ENCODE measurements around the gene LIN7A.

LIN7A gene

DNA sequence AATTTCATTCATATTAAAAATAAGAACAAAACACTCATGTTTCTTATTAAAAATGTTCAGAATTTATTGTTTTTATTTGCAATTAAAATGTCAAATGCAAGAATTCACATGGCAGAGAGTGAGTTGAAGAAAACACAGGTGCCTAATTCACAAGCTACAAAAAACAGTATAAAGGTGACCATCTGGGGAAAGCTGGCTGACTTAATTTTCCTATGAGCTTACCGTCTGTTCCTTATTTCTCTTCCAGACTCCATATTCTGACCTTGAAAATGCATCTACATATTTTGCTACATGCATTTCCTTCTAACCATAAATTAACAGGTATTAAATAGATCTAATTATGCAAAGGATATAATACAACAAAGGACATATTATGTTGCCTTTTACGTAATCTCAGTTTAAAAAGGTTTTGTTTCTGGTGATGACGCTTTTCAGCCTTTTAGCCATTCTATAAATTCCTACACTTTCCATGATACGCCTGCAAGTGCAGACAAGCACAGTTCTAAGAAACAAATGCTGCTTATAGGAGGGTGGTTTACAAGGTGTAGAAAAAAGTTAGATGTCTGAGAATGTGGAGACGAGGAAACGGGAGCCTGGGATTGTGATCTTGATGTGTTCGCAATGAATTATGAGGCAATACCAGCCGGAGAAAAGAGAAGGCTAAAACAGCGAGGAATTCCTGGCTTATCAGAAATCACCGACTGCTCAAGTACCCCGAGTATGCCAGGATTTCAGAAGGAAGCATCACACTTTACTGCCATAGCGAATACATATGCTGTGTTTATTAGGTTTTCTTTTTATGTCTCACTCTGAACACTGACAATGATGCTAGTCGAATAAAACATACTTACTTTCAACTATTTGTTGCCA lies 24.6 kb downstream of the LIN7A start:
- no peak overlapping the region for H2AFZ ChIP-seq (ENCODE audit: low read length)
- no peak overlapping the region for H3K4me2 ChIP-seq (ENCODE audit: low read depth, low read length, poor library complexity, severe bottlenecking)
- H3K4me1 ChIP-seq (ENCODE audit: insufficient read depth, low read length, poor library complexity, severe bottlenecking) = no peaks in the 10 kb centered on the region
- no peaks in the 10 kb centered on the region for H3K9me2 ChIP-seq (replicated peaks; ENCODE audit: low read depth, low read length)
- no peaks in the 10 kb centered on the region for H3K9me3 ChIP-seq (ENCODE audit: insufficient read depth, low read depth, low read length)
- no peak overlapping the region for H3K9ac ChIP-seq (ENCODE audit: low read depth, low read length, poor library complexity, severe bottlenecking)
- no peaks in the 10 kb centered on the region for H3K27me3 ChIP-seq (ENCODE audit: insufficient read depth, low read length, poor library complexity, severe bottlenecking)
- no peaks in the 10 kb centered on the region for H3F3A ChIP-seq (ENCODE audit: low read depth)
- H3K4me3 ChIP-seq (ENCODE audit: low read length, poor library complexity, severe bottlenecking) = no peak overlapping the region
- no peaks in the 10 kb centered on the region for H4K20me1 ChIP-seq (ENCODE audit: insufficient read depth, low read length, poor library complexity, severe bottlenecking)
- H3K36me3 ChIP-seq (ENCODE audit: insufficient read depth, low read length) = no peaks in the 10 kb centered on the region
- TF ChIP-seq EZH2phosphoT487 (IDR thresholded peaks at IDR 0.05; ENCODE audit: borderline replicate concordance) = no peak
- TF ChIP-seq, protein P1, sequence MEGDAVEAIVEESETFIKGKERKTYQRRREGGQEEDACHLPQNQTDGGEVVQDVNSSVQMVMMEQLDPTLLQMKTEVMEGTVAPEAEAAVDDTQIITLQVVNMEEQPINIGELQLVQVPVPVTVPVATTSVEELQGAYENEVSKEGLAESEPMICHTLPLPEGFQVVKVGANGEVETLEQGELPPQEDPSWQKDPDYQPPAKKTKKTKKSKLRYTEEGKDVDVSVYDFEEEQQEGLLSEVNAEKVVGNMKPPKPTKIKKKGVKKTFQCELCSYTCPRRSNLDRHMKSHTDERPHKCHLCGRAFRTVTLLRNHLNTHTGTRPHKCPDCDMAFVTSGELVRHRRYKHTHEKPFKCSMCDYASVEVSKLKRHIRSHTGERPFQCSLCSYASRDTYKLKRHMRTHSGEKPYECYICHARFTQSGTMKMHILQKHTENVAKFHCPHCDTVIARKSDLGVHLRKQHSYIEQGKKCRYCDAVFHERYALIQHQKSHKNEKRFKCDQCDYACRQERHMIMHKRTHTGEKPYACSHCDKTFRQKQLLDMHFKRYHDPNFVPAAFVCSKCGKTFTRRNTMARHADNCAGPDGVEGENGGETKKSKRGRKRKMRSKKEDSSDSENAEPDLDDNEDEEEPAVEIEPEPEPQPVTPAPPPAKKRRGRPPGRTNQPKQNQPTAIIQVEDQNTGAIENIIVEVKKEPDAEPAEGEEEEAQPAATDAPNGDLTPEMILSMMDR (conservative IDR thresholded peaks at IDR 0.05; ENCODE audit: low read length) = no peak
- no peaks in the 10 kb centered on the region for H3K79me2 ChIP-seq (ENCODE audit: insufficient read depth, low read length)

DNA sequence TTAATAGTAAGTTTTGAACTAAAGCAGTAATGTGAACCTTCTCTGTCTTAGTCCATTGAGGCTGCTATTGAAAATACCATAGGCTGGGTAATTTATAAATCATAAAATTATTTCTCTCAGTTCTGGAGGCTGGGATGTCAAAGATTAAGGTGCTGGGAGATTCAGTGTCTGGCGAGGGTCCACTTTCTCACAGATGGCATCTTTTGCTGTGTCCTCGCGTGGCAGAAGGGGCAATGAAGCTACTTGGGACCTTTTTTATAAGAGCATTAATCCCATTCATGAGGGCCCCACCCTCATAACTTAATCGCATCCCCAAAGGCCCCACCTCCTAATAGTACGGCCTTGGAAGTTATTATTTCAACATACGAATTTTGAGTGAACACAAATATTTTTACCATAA lies 28.4 kb downstream of the LIN7A start:
- Histone ChIP-seq H3K79me2 (ENCODE audit: insufficient read depth, low read length) (no peaks in the 10 kb centered on the region), H3F3A (ENCODE audit: low read depth) (no peaks in the 10 kb centered on the region), H3K9ac (ENCODE audit: low read depth, low read length, poor library complexity, severe bottlenecking) (no peak overlapping the region), H3K4me3 (ENCODE audit: low read length, poor library complexity, severe bottlenecking) (no peak overlapping the region), H3K4me1 (ENCODE audit: insufficient read depth, low read length, poor library complexity, severe bottlenecking) (no peaks in the 10 kb centered on the region), H3K9me2 (replicated peaks; ENCODE audit: low read depth, low read length) (no peaks in the 10 kb centered on the region), H3K4me2 (ENCODE audit: low read depth, low read length, poor library complexity, severe bottlenecking) (no peak overlapping the region), H4K20me1 (ENCODE audit: insufficient read depth, low read length, poor library complexity, severe bottlenecking) (no peaks in the 10 kb centered on the region), H3K27me3 (ENCODE audit: insufficient read depth, low read length, poor library complexity, severe bottlenecking) (no peaks in the 10 kb centered on the region), H3K9me3 (ENCODE audit: insufficient read depth, low read depth, low read length) (no peaks in the 10 kb centered on the region), H3K36me3 (ENCODE audit: insufficient read depth, low read length) (no peaks in the 10 kb centered on the region), H2AFZ (ENCODE audit: low read length) (no peak overlapping the region)
- no peak for TF ChIP-seq EZH2phosphoT487 (IDR thresholded peaks at IDR 0.05; ENCODE audit: borderline replicate concordance)
- TF ChIP-seq, protein P1 (conservative IDR thresholded peaks at IDR 0.05; ENCODE audit: low read length) = no peak

DNA sequence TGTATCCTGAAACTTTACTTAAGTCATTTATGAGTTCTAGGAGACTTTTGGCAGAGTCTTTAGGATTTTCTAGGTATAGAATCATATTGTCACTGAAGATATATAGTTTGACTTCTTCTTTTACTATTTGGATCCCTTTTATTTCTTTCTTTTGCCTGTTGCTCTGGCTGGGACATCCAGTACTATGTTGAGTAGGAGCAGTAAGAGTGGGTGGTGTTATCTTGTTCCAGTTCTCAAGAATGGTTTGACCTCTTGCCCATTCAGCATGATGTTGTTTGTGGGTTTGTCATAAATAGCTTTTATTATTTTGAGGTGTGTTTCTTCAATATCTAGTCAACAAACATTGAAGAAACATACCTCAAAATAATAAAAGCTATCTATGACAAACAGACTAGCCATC lies 35.0 kb downstream of the LIN7A start:
- H3K27me3 ChIP-seq (ENCODE audit: insufficient read depth, low read length, poor library complexity, severe bottlenecking) = no peaks in the 10 kb centered on the region
- H3K4me2 ChIP-seq (ENCODE audit: low read depth, low read length, poor library complexity, severe bottlenecking) = no peak overlapping the region
- TF ChIP-seq, protein P1 (conservative IDR thresholded peaks at IDR 0.05; ENCODE audit: low read length) = no peak
- no peak for TF ChIP-seq EZH2phosphoT487 (IDR thresholded peaks at IDR 0.05; ENCODE audit: borderline replicate concordance)
- H3K9me3 ChIP-seq (ENCODE audit: insufficient read depth, low read depth, low read length) = no peaks in the 10 kb centered on the region
- no peak overlapping the region for H3K4me3 ChIP-seq (ENCODE audit: low read length, poor library complexity, severe bottlenecking)
- no peaks in the 10 kb centered on the region for H3F3A ChIP-seq (ENCODE audit: low read depth)
- H3K4me1 ChIP-seq (ENCODE audit: insufficient read depth, low read length, poor library complexity, severe bottlenecking) = no peaks in the 10 kb centered on the region
- no peaks in the 10 kb centered on the region for H3K36me3 ChIP-seq (ENCODE audit: insufficient read depth, low read length)
- no peaks in the 10 kb centered on the region for H4K20me1 ChIP-seq (ENCODE audit: insufficient read depth, low read length, poor library complexity, severe bottlenecking)
- H3K79me2 ChIP-seq (ENCODE audit: insufficient read depth, low read length) = no peaks in the 10 kb centered on the region
- no peaks in the 10 kb centered on the region for H3K9me2 ChIP-seq (replicated peaks; ENCODE audit: low read depth, low read length)
- no peak overlapping the region for H2AFZ ChIP-seq (ENCODE audit: low read length)
- H3K9ac ChIP-seq (ENCODE audit: low read depth, low read length, poor library complexity, severe bottlenecking) = no peak overlapping the region
